Caco-2 (cell line): ENCODE results near the gene AANAT. TPM values are rescaled to one million over a fixed set of nuclear protein-coding genes. Genes with fewer than 3 reads are reported as not detected.

Source experiments
- BruUV-seq: library from RNA; stranded (reverse); fragments of 400-500 nt; replicated peaks from 2 replicates; lab custom pipeline; 2021; lab: Mats Ljungman, UMichigan
- CTCF ChIA-PET: fragments of 300-600 bp; sonication (Branson Sonifier 250); formaldehyde crosslinking; loops from one replicate; lab custom pipeline; 2022; ENCODE audit warnings: antibody characterized with exemption; lab: Charles Lee
- POLR2A ChIA-PET: fragments of 300-600 bp; sonication (Branson Sonifier 250); formaldehyde crosslinking; loops from one replicate; lab custom pipeline; 2022; ENCODE audit warnings: antibody characterized with exemption; lab: Charles Lee
- DNase-seq, 2 experiments: peaks; one replicate each; pipeline versions ENCODE4 v3.0.0 to v3.0.0-alpha.2; 2020 to 2022
- H3K27me3 ChIP-seq: replicated peaks from 2 replicates; pipeline ENCODE4 v1.6.0; 2011; ENCODE audit warnings: low read length; ENCODE audit not compliant: control insufficient read depth, insufficient read depth
- H3K36me3 ChIP-seq: 2 replicates; pipeline ENCODE4 v1.5.1; 2011; ENCODE audit warnings: low read length; ENCODE audit not compliant: control insufficient read depth, insufficient read depth
- H3K4me1 ChIP-seq: fragments of 250-450 bp; sonication (Bioruptor Pico); 2 replicates; pipeline ENCODE4 v1.5.1; 2020; ENCODE audit warnings: mild to moderate bottlenecking
- H3K4me3 ChIP-seq: 2 replicates; pipeline ENCODE4 v1.5.1; 2011; ENCODE audit warnings: low read depth, mild to moderate bottlenecking, control low read depth, low read length
- H3K9me3 ChIP-seq: fragments of 250-450 bp; sonication (Bioruptor Pico); 2 replicates; pipeline ENCODE4 v1.5.1; 2020; ENCODE audit warnings: mild to moderate bottlenecking, moderate library complexity
- H3K27ac Mint-ChIP-seq: one replicate; pipeline ENCODE4 v1.8.0; 2022; ENCODE audit warnings: mixed read lengths; ENCODE audit not compliant: unreplicated experiment
- H3K27me3 Mint-ChIP-seq: one replicate; pipeline ENCODE4 v1.8.0; 2022; ENCODE audit warnings: mixed read lengths; ENCODE audit not compliant: insufficient read depth, unreplicated experiment
- H3K36me3 Mint-ChIP-seq: one replicate; pipeline ENCODE4 v1.8.0; 2022; ENCODE audit warnings: mild to moderate bottlenecking, mixed read lengths; ENCODE audit not compliant: insufficient read depth, unreplicated experiment
- H3K4me1 Mint-ChIP-seq: one replicate; pipeline ENCODE4 v1.8.0; 2022; ENCODE audit warnings: low read depth, mixed read lengths; ENCODE audit not compliant: unreplicated experiment
- H3K4me3 Mint-ChIP-seq: one replicate; pipeline ENCODE4 v1.8.0; 2022; ENCODE audit warnings: mild to moderate bottlenecking, moderate library complexity, mixed read lengths; ENCODE audit not compliant: unreplicated experiment
- H3K9me3 Mint-ChIP-seq: one replicate; pipeline ENCODE4 v1.8.0; 2022; ENCODE audit warnings: mixed read lengths; ENCODE audit not compliant: unreplicated experiment
- CTCF ChIP-seq, 2 experiments: fragments of 200-600 bp in 1 of 2; IDR thresholded peaks; 1 replicate in 1 of 2; 2 replicates in 1 of 2; pipeline versions ENCODE4 v1.5.1 to v1.8.0; 2011 to 2022; ENCODE audit warnings: antibody characterized with exemption in 1 of 2, control low read depth in 1 of 2, inconsistent platforms in 1 of 2, low read depth in 1 of 2, low read length in 1 of 2, mild to moderate bottlenecking in 1 of 2, moderate library complexity in 1 of 2; ENCODE audit not compliant: insufficient read depth in 1 of 2, severe bottlenecking in 1 of 2, unreplicated experiment in 1 of 2
- intact Hi-C: fragments of 100-400 bp; cut with micrococcal nuclease; formaldehyde crosslinking; loops from one replicate; pipeline ENCODE4 v1.10.0; 2022; ENCODE audit not compliant: unreplicated experiment
- total RNA-seq: library from RNA; stranded (reverse); gene quantifications from 2 replicates; pipeline ENCODE4 v1.2.3, GENCODE V29; 2022

The AANAT gene
- total RNA-seq, 1 experiment from 2014 or later: not detected

GRCh38 chr17:76451506-76451905 is 15.9 kb upstream of the AANAT start:
- Histone ChIP-seq H3K4me1 (peaks cover 12% of the 10 kb centered on the region), H3K9me3 (no peaks in the 10 kb centered on the region), H3K27me3 (no peaks in the 10 kb centered on the region), H3K4me3 (peak overlapping the region; percentile 90), H3K36me3 (no peaks in the 10 kb centered on the region; the same call in 1 of the 2 replicates)
- peak overlapping the region; percentile 65 for H3K4me3 Mint-ChIP-seq
- H3K9me3 Mint-ChIP-seq: no peaks in the 10 kb centered on the region
- H3K36me3 Mint-ChIP-seq: peaks cover 5% of the 10 kb centered on the region
- ChIA-PET CTCF (interaction anchor here (0.6 to 0.9 kb wide), 3 partner anchors 43 to 1859 kb away, joined by 3 to 8 read pairs (median 3); partner anchors contain the start of genes ACOX1 and TEN1), POLR2A (no interaction called here)
- no peak overlapping the region for H3K27ac Mint-ChIP-seq
- H3K27me3 Mint-ChIP-seq: no peaks in the 10 kb centered on the region
- no peak for TF ChIP-seq CTCF (IDR thresholded peaks at IDR 0.05; ENCODE audit: insufficient read depth in 1 of 2, low read depth in 1 of 2, low read length in 1 of 2, severe bottlenecking in 1 of 2, unreplicated experiment in 1 of 2)
- no peak for DNase-seq
- H3K4me1 Mint-ChIP-seq: peaks cover 14% of the 10 kb centered on the region
- intact Hi-C loops: no loop called here
- TSS peak; percentile 25 for BruUV-seq

GRCh38 chr17:76452127-76452659 is 15.2 kb upstream of the AANAT start:
- Mint-ChIP-seq H3K36me3 (peaks cover 5% of the 10 kb centered on the region), H3K4me3 (peak overlapping the region; percentile 65), H3K4me1 (peaks cover 7% of the 10 kb centered on the region), H3K9me3 (no peaks in the 10 kb centered on the region), H3K27ac (peak overlapping the region; percentile 61), H3K27me3 (no peaks in the 10 kb centered on the region)
- Histone ChIP-seq H3K27me3 (no peaks in the 10 kb centered on the region), H3K4me3 (peak overlapping the region; percentile 90), H3K4me1 (peaks cover 6% of the 10 kb centered on the region), H3K9me3 (no peaks in the 10 kb centered on the region), H3K36me3 (no peaks in the 10 kb centered on the region; the same call in 1 of the 2 replicates)
- CTCF ChIA-PET: interaction anchor here (0.6 to 0.9 kb wide), 4 partner anchors 44 to 1858 kb away, joined by 3 to 8 read pairs (median 3); partner anchors contain the start of genes ACOX1 and TEN1
- POLR2A ChIA-PET: interaction anchor here (0.5 to 1.5 kb wide), 2 partner anchors 105 to 181 kb away, joined by 3 read pairs; no protein-coding TSS in a partner anchor
- BruUV-seq: no TSS peak
- intact Hi-C loops: no loop called here
- no peak for DNase-seq
- TF ChIP-seq CTCF (IDR thresholded peaks at IDR 0.05; ENCODE audit: insufficient read depth in 1 of 2, low read depth in 1 of 2, low read length in 1 of 2, severe bottlenecking in 1 of 2, unreplicated experiment in 1 of 2): no peak

- ChIA-PET CTCF (interaction anchor here (0.8 to 1.7 kb wide), 5 partner anchors 9 to 366 kb away, joined by 3 to 8 read pairs (median 4); no protein-coding TSS in a partner anchor), POLR2A (interaction anchor here (1.5 kb wide), 1 partner anchor 104 kb away, joined by 3 read pairs; no protein-coding TSS in a partner anchor)
- Histone ChIP-seq H3K4me3 (peak within 1 kb of the TSS; percentile 90), H3K4me1 (0 out of 2 replicates have a peak, but pooled peaks cover 5% of the 10 kb centered on the region), H3K36me3 (no peaks in the 10 kb centered on the region; the same call in 1 of the 2 replicates), H3K27me3 (no peaks in the 10 kb centered on the region), H3K9me3 (no peaks in the 10 kb centered on the region)
- no peaks in the 10 kb centered on the region for H3K9me3 Mint-ChIP-seq
- peak within 1 kb of the TSS; percentile 61 for H3K27ac Mint-ChIP-seq
- intact Hi-C loops: no loop called here
- no TSS peak for BruUV-seq
- H3K36me3 Mint-ChIP-seq: peaks cover 5% of the 10 kb centered on the region
- peaks cover 7% of the 10 kb centered on the region for H3K4me1 Mint-ChIP-seq
- peak within 1 kb of the TSS; percentile 65 for H3K4me3 Mint-ChIP-seq
- peak; percentile 41 to 63 for TF ChIP-seq CTCF (IDR thresholded peaks at IDR 0.05; ENCODE audit: insufficient read depth in 1 of 2, low read depth in 1 of 2, low read length in 1 of 2, severe bottlenecking in 1 of 2, unreplicated experiment in 1 of 2)
- no peaks in the 10 kb centered on the region for H3K27me3 Mint-ChIP-seq
- peak; percentile 92 to 96 for DNase-seq
Observed at GRCh38 chr17:76452660-76453430, 14.6 kb upstream of the AANAT start, which contains the start of gene UBE2O. Gene UBE2O, minus strand, starts transcription at chr17:76453152. Its CDS starts 11 bp downstream, at chr17:76453141.
